Measurements from ENCODE around the gene DOCK3. TPM values are rescaled to one million over a fixed set of nuclear protein-coding genes. Genes with fewer than 3 reads are reported as not detected.
"Not testable (repeated sequence)": the region's sequence is repeated elsewhere in the genome, so short reads cannot be mapped to it uniquely, and the experiment has no call there.

The DOCK3 gene
- total RNA-seq, 3 donors from 2014 or later: 1.2 to 1.7 (median 1.5) TPM

GRCh38 chr3:50819882-50820281 lies 145.2 kb downstream of the DOCK3 start:
- H3K9me3 Mint-ChIP-seq: no peaks in the 10 kb centered on the region
- H3K27me3 Mint-ChIP-seq (ENCODE audit: low read depth): no peaks in the 10 kb centered on the region
- no peaks in the 10 kb centered on the region for H3K4me1 Mint-ChIP-seq (ENCODE audit: low read depth)
- H3K36me3 Mint-ChIP-seq (ENCODE audit: insufficient read depth): no peaks in the 10 kb centered on the region
- no peak for DNase-seq
- ATAC-seq: no peak
- no peak overlapping the region for H3K4me3 Mint-ChIP-seq

- H3K27me3 Mint-ChIP-seq (ENCODE audit: low read depth): no peaks in the 10 kb centered on the region
- no peak overlapping the region for H3K4me3 Mint-ChIP-seq
- ATAC-seq: no peak
- no peaks in the 10 kb centered on the region for H3K36me3 Mint-ChIP-seq (ENCODE audit: insufficient read depth)
- no peaks in the 10 kb centered on the region for H3K4me1 Mint-ChIP-seq (ENCODE audit: low read depth)
- DNase-seq: no peak
- H3K9me3 Mint-ChIP-seq: no peaks in the 10 kb centered on the region
Observed at GRCh38 chr3:50825841-50826240, 151.1 kb downstream of the DOCK3 start.

- no peak for DNase-seq
- H3K36me3 Mint-ChIP-seq (ENCODE audit: insufficient read depth): peaks cover 2% of the 10 kb centered on the region
- H3K4me3 Mint-ChIP-seq: no peak overlapping the region
Observed at GRCh38 chr3:50830451-50830850, 155.7 kb downstream of the DOCK3 start.

GRCh38 chr3:50831009-50831408 lies 156.3 kb downstream of the DOCK3 start:
- H3K4me1 Mint-ChIP-seq (ENCODE audit: low read depth); H3K4me3 Mint-ChIP-seq; DNase-seq; H3K9me3 Mint-ChIP-seq; H3K36me3 Mint-ChIP-seq (ENCODE audit: insufficient read depth); ATAC-seq; H3K27me3 Mint-ChIP-seq (ENCODE audit: low read depth): not testable (repeated sequence)

More at GRCh38 chr3:50830451-50830850, 155.7 kb downstream of the DOCK3 start:
- no peak for ATAC-seq
- Mint-ChIP-seq H3K27me3 (ENCODE audit: low read depth) (peaks cover 8% of the 10 kb centered on the region), H3K4me1 (ENCODE audit: low read depth) (no peaks in the 10 kb centered on the region), H3K9me3 (peaks cover 2% of the 10 kb centered on the region)

GRCh38 chr3:50840983-50841489 lies 166.3 kb downstream of the DOCK3 start:
- Mint-ChIP-seq H3K4me3 (no peak overlapping the region), H3K4me1 (ENCODE audit: low read depth) (no peaks in the 10 kb centered on the region), H3K9me3 (no peaks in the 10 kb centered on the region), H3K36me3 (ENCODE audit: insufficient read depth) (no peaks in the 10 kb centered on the region), H3K27me3 (ENCODE audit: low read depth) (peaks cover 15% of the 10 kb centered on the region)
- no peak for ATAC-seq
- DNase-seq: no peak

- Mint-ChIP-seq H3K4me1 (ENCODE audit: low read depth) (no peaks in the 10 kb centered on the region), H3K27me3 (ENCODE audit: low read depth) (peaks cover 15% of the 10 kb centered on the region), H3K4me3 (no peak overlapping the region), H3K36me3 (ENCODE audit: insufficient read depth) (no peaks in the 10 kb centered on the region), H3K9me3 (peaks cover 11% of the 10 kb centered on the region)
- ATAC-seq (no peak), DNase-seq (no peak)
Observed at GRCh38 chr3:50848308-50848707, 173.6 kb downstream of the DOCK3 start.

- Mint-ChIP-seq H3K36me3 (ENCODE audit: insufficient read depth) (no peaks in the 10 kb centered on the region), H3K4me1 (ENCODE audit: low read depth) (no peaks in the 10 kb centered on the region), H3K27me3 (ENCODE audit: low read depth) (peaks cover 14% of the 10 kb centered on the region), H3K9me3 (peaks cover 11% of the 10 kb centered on the region), H3K4me3 (no peak overlapping the region)
- no peak for ATAC-seq
- DNase-seq: no peak
Observed at GRCh38 chr3:50850639-50851511, 176.1 kb downstream of the DOCK3 start.

GRCh38 chr3:50853936-50854335 lies 179.2 kb downstream of the DOCK3 start:
- no peaks in the 10 kb centered on the region for H3K36me3 Mint-ChIP-seq (ENCODE audit: insufficient read depth)
- H3K27me3 Mint-ChIP-seq (ENCODE audit: low read depth): no peaks in the 10 kb centered on the region
- no peak overlapping the region for H3K4me3 Mint-ChIP-seq
- ATAC-seq: no peak
- no peak for DNase-seq
- peaks cover 4% of the 10 kb centered on the region for H3K9me3 Mint-ChIP-seq
- no peaks in the 10 kb centered on the region for H3K4me1 Mint-ChIP-seq (ENCODE audit: low read depth)

- no peak for DNase-seq
- H3K9me3 Mint-ChIP-seq: peaks cover 9% of the 10 kb centered on the region
- ATAC-seq: no peak
- H3K4me3 Mint-ChIP-seq: no peak overlapping the region
- no peaks in the 10 kb centered on the region for H3K4me1 Mint-ChIP-seq (ENCODE audit: low read depth)
- H3K27me3 Mint-ChIP-seq (ENCODE audit: low read depth): peaks cover 9% of the 10 kb centered on the region
- H3K36me3 Mint-ChIP-seq (ENCODE audit: insufficient read depth): no peaks in the 10 kb centered on the region
Observed at GRCh38 chr3:50862221-50862620, 187.5 kb downstream of the DOCK3 start.

- H3K36me3 Mint-ChIP-seq (ENCODE audit: insufficient read depth): no peaks in the 10 kb centered on the region
- H3K4me3 Mint-ChIP-seq: no peak overlapping the region
- peaks cover 8% of the 10 kb centered on the region for H3K9me3 Mint-ChIP-seq
- DNase-seq: no peak
- H3K4me1 Mint-ChIP-seq (ENCODE audit: low read depth): no peaks in the 10 kb centered on the region
- peaks cover 23% of the 10 kb centered on the region for H3K27me3 Mint-ChIP-seq (ENCODE audit: low read depth)
- ATAC-seq: no peak
Observed at GRCh38 chr3:50873376-50874157, 198.8 kb downstream of the DOCK3 start.

- ATAC-seq; H3K4me3 Mint-ChIP-seq; H3K4me1 Mint-ChIP-seq (ENCODE audit: low read depth); H3K9me3 Mint-ChIP-seq; H3K36me3 Mint-ChIP-seq (ENCODE audit: insufficient read depth); DNase-seq: not testable (repeated sequence)
- H3K27me3 Mint-ChIP-seq (ENCODE audit: low read depth): peaks cover 22% of the 10 kb centered on the region
Observed at GRCh38 chr3:50874876-50875275, 200.1 kb downstream of the DOCK3 start.

- Mint-ChIP-seq H3K4me3 (no peak overlapping the region), H3K9me3 (no peaks in the 10 kb centered on the region), H3K4me1 (ENCODE audit: low read depth) (no peaks in the 10 kb centered on the region), H3K27me3 (ENCODE audit: low read depth) (peaks cover 18% of the 10 kb centered on the region), H3K36me3 (ENCODE audit: insufficient read depth) (no peaks in the 10 kb centered on the region)
- DNase-seq (no peak), ATAC-seq (no peak)
Observed at GRCh38 chr3:50876947-50877346, 202.2 kb downstream of the DOCK3 start.

- not testable (repeated sequence) for H3K36me3 Mint-ChIP-seq (ENCODE audit: insufficient read depth); ATAC-seq; H3K4me3 Mint-ChIP-seq; H3K9me3 Mint-ChIP-seq; H3K4me1 Mint-ChIP-seq (ENCODE audit: low read depth); H3K27me3 Mint-ChIP-seq (ENCODE audit: low read depth); DNase-seq
Observed at GRCh38 chr3:50882733-50883132, 208.0 kb downstream of the DOCK3 start.

GRCh38 chr3:50883755-50884154 lies 209.0 kb downstream of the DOCK3 start:
- no peak for DNase-seq
- no peak for ATAC-seq
- Mint-ChIP-seq H3K27me3 (ENCODE audit: low read depth) (no peaks in the 10 kb centered on the region), H3K36me3 (ENCODE audit: insufficient read depth) (no peaks in the 10 kb centered on the region), H3K4me3 (no peak overlapping the region), H3K9me3 (no peaks in the 10 kb centered on the region), H3K4me1 (ENCODE audit: low read depth) (no peaks in the 10 kb centered on the region)

All from activated T-cell treated with anti-CD3 and anti-CD28 coated beads, Interleukin-2, amount 50 U/mL, for 4 hours (primary cell).